Upper lobe of left lung (tissue), 4 donors: ENCODE measurements around the gene KLK2.

Experiments used
- POLR2A ChIP-seq, 4 donors: fragments of 450-650 bp; IDR thresholded peaks; one replicate each; pipeline ENCODE4 v1.5.1; 2016 to 2017; ENCODE audit warnings: antibody characterized with exemption in 4 of 4, mild to moderate bottlenecking in 2 of 4
- TF ChIP-seq, protein P1 (sequence below), 6 experiments: fragments of 450-650 bp in 4 of 6; fragments of 200-600 bp in 2 of 6; sonication (generic) in 2 of 6; IDR thresholded peaks; one replicate each; pipeline ENCODE4 v1.5.1; 2016 to 2019; ENCODE audit warnings: antibody characterized with exemption in 6 of 6

- TF ChIP-seq, protein P1, sequence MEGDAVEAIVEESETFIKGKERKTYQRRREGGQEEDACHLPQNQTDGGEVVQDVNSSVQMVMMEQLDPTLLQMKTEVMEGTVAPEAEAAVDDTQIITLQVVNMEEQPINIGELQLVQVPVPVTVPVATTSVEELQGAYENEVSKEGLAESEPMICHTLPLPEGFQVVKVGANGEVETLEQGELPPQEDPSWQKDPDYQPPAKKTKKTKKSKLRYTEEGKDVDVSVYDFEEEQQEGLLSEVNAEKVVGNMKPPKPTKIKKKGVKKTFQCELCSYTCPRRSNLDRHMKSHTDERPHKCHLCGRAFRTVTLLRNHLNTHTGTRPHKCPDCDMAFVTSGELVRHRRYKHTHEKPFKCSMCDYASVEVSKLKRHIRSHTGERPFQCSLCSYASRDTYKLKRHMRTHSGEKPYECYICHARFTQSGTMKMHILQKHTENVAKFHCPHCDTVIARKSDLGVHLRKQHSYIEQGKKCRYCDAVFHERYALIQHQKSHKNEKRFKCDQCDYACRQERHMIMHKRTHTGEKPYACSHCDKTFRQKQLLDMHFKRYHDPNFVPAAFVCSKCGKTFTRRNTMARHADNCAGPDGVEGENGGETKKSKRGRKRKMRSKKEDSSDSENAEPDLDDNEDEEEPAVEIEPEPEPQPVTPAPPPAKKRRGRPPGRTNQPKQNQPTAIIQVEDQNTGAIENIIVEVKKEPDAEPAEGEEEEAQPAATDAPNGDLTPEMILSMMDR (IDR thresholded peaks at IDR 0.05), result no peak
- TF ChIP-seq POLR2A (IDR thresholded peaks at IDR 0.05), result no peak
Measured at GRCh38 chr19:50928831-50929230, 55.6 kb downstream of the KLK2 start.
